IPS-11a (cell line): Measurements from ENCODE around the gene KCNQ1.

ENCODE experiments used
- H3K4me3 ChIP-seq: one replicate; pipeline ENCODE4 v1.5.1; 2013; ENCODE audit warnings: low read depth, low read length, control low read depth

KCNQ1 gene

DNA sequence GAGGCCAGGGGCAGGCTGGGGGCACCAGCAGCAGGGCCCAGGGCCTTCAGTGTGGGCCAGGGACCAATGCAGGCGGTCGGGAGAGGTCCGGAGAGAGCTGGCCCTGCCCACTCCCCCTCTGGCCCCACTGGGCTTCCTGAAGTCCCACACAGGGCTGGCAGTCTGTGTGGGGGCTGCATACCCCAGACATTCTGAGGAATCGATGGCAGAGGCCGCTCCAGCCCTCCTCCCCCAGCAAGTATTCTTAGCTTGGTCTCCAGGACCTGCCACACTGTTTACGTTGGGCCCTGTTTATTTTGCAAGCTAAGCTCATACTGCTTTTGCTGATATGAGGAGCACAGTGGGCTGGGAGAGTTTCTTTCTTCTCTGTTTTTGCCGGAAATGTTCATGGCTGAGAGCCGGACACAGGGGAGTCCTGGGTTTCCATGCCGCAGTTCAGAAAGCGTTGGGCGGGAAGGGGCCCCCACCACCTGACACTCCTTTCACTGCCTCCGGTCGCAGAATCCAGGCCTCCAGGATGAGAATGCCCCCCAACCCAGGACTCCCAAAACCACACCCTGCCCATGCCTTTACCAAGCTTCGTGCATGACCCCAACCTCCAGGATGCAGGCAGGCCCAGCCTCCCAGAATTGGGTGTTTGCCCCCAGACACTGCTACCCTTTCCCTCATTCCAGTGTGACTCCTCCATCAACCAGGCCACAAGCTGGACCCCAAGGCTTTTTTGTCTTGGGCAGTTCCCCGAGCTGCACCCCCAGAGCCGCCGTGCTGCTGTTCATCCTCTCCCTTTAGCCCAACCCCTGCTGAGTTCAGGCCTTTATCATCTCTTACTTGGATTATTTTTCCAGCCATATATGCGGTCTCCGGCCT is 336.8 kb downstream of the KCNQ1 start:
- H3K4me3 ChIP-seq, result no peak overlapping the region

DNA sequence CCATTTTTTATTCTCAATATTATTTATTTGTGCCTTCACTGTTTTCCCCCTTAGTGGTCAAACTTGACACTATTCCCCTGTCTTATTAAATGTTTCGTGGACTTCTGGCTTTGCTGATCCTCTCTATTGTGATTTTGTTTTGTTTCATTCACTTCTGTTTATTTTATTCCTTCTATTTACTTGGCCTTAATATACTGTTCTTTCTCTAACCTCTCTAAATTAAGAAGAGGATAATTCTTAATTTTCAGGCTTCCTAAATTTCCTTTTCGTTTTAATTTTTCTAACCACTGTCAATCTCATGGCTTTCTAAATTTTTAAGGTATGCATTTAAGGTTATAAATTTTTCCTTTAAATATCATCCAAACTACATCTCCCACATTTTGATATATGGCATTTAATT is 338.0 kb downstream of the KCNQ1 start:
- no peak overlapping the region for H3K4me3 ChIP-seq

DNA sequence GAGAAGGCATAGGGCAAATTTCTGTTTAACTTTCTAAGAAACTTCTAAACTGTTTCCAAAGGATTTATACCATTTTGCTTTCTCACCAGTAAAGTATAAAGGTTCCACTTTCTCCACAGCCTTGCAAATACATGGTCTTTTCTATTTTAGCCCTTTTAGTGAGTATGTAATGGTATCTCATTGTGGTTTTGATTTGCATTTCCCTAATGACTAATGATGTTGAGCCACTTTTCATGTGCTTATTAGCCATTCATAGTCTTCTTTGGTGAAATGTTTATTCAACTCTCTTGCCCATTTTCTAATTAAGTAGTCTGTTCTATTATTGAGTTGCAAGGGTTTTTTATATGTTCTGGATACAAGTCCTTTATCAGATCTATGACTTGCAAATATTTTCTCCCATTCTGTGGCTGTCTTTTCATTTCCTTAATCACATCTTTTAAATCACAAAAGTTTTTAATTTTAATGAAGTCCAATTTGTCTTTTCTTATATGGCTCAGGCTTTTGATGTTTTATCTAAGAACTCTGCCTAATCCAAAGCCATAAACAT is 338.8 kb downstream of the KCNQ1 start:
- no peak overlapping the region for H3K4me3 ChIP-seq

DNA sequence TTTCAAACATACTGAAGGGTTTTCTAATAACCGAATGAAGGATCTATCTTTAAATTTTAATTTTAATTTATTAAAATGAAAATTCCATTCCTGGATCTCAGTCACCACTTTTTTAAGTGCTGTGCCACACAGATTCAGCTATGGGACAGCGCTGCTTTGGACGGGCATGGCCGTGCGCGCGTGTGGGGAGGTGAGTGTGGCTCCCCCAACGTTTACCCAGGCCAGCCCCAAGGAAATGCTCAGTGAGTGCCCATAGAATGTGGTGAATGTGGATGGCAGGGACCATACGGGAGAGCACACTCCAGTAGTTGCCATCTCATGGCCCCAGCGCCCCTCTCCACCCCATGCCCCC is 343.0 kb downstream of the KCNQ1 start:
- no peak overlapping the region for H3K4me3 ChIP-seq

DNA sequence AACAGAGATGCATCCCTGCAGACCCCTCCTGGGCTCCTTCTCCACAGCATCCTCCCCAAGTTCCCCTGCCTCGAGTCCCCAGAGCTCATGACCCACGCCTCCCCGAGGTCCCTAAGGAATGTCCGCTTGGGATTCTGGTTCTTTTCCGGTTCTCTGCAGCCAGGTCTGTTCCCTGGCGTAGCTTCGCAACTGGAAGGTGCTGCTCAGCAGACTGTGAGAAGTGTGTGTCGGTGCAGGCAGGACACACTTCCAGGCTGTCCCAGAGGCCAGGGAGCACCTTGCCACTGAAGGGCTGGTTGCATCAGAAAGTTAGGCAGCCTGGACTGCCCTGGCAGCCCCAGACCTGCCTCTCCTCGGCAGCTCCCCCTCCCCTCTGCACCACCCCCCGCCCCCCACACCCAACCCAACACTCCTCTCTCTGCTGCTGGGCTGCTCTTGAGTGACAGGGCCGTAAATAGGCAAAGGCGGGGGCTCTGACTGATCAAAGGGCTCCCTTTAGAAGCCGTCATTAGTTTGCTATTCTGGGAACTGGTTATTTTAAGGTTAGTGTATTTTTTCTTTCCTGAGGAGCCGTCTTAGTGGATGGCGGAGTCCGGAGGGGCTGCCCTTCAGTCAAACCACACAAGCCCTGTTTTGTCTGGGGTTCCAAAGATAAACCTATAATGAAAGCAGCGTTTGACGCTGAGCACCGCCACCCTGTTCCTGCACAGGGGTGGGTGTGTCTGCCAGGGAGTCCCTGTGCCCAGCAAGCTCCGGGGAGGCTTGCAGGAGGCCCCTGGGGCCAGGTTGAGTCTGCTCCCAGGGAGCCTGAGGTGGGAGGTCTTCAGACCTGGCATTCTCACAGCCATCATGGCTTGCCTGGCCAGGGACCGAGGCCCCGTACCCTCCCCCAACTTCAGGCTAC is 343.6 kb downstream of the KCNQ1 start:
- no peak overlapping the region for H3K4me3 ChIP-seq

DNA sequence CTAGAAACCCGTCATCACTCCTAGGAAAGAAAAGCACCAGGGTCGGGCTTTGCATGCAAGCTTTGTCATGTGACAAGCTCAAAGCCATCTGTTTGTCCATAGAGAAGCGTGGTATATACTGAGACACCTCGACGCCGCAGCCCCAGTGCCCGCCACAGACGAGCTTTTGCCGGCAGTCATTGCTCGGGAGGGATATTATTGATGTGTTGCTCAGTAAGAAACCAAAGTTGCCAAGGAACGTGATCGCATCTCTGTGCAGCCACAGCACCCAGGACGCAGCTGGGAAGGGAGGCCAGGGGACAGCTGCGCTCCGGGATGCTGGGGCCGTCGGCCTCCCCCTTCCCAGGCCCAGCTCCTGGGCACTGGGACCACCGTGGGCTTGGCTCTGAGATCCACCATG is 344.5 kb downstream of the KCNQ1 start:
- no peak overlapping the region for H3K4me3 ChIP-seq

DNA sequence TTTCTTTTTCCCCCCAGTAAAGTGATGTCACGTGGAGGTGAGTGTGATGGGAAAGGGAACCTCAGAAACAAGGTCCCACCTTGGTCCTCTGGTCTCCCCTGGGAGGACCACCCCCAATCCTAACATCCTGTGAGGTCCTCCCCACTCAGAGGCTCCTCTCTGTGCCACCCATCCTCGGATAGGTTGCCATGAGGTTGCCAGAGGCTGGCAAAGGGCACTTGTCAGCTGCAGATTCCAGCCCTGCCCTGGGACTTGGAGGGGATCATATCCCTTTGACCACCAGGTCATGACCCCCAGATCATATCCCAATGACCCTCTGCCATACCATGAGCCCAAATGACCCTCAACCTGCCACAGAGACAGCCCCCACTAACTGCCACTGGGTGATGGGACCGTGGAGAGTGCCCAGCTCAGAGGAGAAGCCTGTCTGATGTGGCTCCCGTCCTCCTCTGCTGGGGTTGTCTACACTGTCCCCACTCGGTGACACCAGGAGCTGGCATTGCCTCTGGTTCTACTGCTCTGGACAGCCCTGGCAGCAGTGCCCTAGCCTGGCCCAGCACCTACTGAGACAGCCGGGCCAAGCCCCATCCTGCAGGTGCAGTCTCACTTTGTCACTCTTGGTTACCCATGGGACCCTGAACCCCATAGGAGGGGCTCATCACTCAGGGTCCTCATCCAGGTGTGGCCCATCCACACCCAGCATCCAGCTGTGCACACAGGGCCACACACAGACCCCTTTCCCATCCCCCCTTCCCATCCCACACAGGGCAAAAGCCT is 345.2 kb downstream of the KCNQ1 start:
- H3K4me3 ChIP-seq, result no peak overlapping the region

DNA sequence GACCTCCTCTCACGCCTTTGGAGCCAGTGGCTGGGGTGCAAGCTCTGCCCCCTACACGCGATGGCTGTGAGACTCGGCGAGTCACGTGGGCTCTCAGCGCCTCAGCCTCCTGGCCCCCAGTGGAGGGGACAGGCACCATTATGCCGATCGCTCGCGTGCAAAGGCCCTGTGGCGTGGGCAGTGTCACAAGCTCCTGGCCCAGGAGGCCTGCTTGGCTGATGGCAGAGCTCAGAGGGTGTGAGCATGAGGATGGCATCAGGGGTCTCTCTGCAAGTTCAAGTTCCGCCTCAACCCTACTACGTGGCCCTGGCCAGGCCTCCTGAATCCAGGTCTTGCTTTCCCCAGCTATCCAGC is 345.7 kb downstream of the KCNQ1 start:
- no peak overlapping the region for H3K4me3 ChIP-seq

DNA sequence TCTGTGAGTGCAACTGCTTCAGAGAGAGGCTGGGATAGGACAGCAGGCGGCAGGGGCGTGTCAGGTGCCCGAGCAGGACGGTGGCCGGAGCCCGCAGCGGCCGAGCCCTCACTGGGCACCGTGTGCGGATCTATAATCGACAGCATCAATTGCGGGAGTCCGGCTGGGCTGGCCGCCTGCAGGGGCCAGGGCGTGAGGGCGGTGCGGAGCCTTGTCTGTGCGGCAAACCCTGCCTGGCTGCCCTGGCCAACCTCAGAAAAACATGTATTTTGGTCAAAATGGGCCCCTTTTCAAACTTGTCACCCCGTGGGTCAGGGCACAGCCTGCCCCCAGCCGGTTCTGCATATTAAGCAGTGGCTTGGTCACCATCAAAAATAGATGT is 346.3 kb downstream of the KCNQ1 start:
- no peak overlapping the region for H3K4me3 ChIP-seq

DNA sequence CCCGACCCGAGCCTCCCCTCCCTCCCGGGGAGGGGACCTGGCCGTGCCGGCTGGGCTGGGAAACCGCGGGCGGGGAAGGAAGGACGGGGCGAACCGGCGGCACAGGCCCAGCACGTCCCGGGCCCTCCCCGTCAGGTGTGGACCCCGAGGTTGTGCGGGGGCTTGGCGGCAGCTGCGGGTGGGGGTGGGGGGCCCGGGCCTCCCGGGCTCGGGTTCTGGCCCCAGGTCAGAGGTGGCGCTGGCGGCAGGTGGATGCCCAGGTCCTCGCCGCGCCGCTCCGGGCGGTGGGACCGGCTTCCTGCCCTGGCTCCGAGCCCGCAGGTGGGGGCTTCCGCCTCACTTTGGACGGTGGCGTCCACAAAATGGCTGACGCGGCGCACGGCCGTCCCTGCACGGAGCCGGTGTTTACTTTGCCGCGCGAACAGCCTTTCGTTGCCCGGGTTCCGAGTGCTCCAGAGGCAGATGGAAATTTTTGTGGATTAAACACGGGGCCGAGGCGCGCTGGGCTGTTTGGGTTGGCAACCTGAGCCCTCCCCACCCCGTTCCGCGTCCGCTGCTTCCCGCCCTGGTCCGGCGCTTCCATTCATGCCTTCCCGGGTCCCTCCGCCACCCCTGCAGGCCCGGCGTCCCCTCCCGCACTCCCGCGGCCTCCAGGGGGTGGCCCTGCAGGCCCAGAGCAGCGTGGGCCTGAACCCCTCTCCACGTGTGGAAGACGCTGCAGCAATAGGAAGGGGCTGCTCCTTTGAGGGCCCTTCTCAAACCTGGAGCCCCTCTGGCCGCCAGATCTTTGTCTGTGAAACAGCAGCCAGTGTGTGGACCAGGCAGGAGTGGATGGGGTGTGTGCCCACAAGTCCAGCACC is 346.9 kb downstream of the KCNQ1 start:
- peak overlapping the region; percentile 13 for H3K4me3 ChIP-seq

DNA sequence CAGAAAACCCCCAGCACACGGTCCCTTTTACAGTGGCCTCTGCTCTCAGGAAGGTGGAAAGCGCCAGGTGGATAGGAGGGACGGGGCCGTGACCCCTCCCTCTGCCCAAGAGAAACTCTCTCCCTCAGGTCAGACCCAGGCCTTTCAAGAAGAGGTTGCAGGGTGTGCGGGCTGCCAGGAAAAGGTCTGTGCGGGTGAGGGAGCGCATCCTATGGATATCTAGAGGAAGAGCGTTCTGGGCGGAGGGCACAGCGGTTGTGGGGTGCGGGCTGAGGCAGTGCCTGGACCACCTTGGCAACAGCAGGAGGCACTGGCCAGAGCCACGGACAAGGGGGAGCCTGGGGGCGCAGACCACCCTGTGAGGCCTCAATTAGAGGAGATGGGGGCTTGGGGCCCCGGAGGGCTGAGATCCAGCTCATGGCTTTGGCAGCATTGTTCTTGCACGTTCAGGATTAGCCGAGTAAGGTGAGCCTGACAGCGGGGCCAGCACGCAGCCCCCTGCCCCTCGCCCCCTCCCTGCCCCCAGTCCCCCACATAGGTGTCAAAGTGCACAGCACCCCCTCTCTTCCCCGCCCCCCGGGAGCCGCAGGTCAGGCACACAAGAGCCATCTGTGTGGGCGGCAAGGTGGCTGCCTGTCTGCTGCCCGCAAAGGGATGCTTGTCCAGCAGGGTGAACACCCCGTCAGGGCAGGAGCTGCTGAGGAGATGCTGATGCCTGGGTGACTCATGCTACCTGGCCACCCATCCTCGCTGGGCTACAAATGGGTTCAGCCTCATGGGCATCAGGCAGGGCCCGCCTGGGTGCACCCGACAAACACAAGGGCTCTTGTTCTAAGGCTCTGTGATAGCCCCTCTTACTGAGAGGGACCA is 347.8 kb downstream of the KCNQ1 start:
- no peak overlapping the region for H3K4me3 ChIP-seq

DNA sequence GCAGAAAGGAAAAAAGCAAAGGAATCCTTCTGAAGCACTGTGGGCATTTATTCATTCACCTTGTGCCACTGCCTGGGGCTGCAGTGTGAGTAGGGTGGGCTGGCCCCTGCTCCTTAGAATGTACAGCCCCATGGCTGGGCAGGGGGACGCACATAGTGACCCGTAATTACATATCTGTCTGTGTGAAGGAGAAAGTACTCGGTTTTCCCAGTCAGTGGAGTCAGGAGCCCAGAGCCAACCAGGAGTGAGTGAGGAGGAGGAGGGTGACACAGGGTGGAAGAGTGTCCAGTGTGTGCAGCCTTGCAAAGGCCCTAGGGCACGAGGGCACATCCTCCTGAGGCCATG is 348.9 kb downstream of the KCNQ1 start:
- H3K4me3 ChIP-seq, result no peak overlapping the region

DNA sequence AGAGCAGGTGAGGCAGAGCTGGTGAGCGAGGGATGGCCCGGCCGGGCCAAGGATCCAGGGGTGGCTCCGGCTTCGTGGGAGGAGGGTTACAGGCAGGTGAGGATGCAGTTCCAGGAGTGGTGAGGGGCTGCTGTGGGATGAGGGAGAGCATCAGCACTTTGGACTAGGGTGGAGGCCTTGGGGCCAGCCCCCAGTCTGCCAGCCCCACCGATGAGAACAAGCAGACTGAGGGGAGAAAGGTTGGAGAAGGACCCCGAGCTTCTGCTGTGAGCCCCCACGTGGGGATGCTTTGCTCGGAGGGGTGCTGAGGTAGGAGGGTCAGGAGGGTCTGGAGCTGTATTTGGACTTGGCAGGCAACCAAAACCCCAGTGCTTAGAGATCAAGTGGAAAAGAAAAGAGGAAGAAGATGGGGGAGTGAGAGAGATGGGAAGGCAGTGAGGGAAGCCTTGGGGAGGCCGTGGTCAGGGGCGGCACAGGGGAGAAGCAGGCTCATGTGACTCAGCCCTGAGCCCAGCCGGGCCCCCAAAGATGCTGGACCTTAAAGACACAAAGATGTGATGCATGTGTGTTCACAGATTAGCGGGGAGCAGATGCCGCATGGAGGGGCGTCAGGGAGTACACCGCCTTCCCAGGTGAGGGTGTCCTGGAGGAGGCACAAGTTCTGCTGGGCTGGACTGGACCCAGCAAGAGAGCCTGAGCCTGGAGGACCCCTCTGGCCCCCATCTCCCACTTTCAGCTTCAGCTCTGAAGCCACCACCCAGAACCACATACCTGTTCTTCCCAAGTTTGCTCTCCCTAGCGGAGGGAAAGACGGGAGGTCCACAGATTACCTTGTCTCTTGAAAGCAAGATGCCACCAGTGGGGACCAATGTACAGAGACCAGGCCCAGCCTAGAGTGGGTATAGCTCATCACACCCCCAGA is 349.5 kb downstream of the KCNQ1 start:
- no peak overlapping the region for H3K4me3 ChIP-seq

DNA sequence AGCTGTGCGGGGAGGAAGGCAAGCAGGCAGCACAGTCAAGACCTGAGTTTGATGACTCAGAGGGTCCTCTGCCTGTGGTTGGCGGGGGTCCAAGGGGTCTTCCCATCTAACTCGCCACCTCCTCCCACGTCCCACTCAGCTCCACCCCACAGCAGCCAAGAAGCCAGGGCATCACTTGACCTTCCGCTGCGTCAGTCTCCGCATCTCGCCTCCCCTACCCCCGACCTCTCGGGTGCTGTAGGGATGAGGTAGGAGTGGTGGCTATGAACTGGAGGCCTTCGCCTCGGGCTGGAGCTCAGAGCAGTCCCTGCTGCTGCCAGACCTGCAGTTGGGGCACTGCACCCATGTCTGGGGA is 350.1 kb downstream of the KCNQ1 start:
- H3K4me3 ChIP-seq, result no peak overlapping the region

DNA sequence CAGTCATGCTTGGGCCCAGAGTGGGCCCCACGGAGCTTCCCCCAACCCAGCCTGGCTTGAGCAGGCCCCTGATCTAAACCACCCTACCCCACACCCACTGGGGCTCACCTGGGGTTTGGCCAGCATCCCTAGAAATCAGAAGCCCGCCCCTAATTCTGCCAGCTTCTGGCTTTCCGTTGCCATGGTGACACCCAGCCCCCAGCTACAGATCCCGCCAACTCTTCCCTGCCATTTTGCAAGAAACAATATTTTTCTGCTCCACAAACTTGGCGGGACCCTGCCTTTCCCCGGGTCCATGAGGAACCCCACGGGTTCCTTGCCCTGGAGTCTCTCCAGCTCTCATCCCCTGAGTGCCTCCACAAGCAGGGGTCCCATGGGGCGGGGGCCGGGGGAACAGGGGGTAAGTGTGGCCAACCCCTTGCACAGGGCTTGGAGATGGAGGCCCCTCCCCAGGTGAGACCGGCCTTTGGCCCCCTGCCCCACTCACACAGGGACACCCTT is 350.7 kb downstream of the KCNQ1 start:
- no peak overlapping the region for H3K4me3 ChIP-seq

DNA sequence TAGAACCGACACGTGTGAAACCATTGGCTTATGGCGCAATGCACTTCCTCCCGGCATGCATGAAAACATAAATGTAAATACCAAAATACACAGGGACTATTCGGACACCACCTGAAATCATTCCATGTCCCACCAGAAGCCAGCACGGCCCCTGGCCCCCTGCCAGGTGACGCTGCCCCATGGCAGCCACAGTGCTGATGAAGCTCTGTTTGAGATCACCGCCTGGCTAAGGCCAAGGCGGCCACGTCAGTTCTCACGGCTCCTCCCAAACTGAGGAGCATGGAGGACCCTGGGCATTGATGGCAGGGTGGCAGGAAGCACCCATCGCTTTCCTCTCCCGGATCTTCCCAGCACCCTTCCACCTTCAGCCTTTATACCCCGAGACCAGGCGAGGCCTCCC is 351.3 kb downstream of the KCNQ1 start:
- H3K4me3 ChIP-seq, result no peak overlapping the region

DNA sequence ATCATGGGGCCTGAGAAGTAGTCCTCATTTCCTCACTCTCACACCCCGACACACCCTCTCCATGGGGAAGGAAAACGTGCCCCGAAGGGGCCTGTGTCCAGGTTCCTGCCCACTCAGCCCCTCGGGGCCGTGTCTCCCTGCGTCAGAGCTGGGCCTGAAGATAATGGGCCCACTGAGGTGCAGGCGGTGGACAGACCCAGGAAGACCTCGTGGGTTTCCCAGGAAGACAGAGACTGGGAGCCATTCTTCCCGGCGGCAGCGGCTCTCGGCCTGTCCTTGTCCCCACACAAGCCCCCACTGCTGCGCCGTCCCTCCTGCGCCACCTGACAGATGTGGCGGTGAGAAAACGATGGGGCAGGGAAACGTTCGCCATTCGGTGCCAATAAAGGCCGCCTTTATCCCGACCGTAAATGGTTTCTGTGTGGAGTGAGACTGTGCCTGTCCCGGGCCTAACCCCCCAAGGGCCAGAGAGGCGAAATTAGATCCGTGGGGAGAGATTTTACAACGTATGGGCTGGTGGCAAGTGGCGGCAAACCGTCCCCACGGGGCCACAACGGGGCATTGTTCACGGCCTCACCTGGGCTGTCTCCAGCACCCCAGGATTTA is 351.8 kb downstream of the KCNQ1 start:
- no peak overlapping the region for H3K4me3 ChIP-seq
